T-helper 9 cell (primary cell): ENCODE results near the gene RBM12.

Source experiments
- DNase-seq: peaks from one replicate; pipeline ENCODE4 v3.0.0-alpha.2; 2020

Gene RBM12

DNA sequence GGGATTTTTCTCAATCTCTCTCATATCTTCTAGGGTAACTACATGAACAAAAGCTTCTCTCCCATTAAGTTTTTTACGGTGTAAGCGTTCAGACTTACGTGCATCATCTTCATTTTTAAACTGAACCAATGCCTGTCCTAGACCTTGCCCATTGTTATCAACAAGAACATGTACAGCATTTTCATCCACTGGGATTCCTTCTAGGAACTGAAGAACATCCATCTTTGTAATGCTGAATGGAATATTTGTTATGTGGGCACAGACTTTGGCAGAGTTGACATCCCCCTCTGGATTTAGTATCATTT, 11.3 kb downstream of the RBM12 start:
- DNase-seq: no peak

DNA sequence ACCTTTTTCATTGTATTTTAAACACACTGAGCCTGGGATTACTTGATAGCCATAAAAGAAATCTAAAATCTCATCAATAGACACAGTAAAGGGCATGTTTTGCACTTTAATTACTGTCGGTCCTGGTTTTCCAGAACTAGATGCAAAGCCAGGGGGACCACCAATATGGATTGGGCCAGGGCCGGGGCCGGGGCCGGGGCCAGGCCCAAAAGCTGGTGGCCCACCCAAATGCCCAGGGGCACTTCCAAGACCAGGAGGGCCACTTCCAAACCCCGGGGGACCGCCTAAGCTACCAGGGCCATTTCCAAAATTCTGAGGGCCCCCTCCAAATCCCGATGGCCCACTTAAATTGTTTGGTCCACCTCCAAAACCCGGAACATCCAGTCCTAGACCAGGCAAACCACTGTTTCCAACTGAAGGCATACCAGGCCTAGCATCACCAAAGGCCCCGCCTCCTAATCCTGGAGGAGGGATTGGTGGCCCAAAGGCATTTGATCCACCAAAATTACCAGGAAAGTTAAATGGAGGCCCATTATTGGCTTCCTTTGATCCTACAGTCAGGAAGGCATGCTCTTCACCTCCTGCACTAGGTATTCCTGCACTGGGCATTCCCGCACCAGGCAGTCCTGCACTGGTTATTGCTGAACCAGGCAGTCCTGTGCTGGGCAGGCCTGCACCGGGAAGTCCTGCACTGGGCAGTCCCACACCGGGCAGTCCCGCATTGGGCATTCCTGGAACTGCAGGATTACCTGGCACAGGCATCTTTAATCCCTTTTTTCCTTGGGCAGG, 11.9 kb downstream of the RBM12 start:
- DNase-seq: no peak

DNA sequence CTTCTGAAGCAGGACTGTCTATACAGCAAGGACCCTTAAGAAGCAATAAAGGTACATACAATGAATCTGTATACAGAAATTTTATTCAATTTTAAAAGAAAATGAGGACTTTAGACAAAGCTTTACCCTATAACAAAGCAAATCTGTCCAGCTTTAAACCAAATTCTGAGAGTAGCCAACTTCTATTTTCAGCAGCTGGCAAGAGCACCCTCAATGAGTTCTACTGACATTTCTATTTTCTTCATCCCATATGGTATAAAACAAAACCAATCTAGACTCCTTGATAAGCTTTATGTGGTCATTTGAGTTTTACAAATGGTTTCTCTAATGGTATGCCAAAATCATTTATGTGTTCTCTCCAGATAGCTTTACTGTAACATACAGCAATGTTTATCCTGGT, 12.7 kb downstream of the RBM12 start:
- DNase-seq: no peak

DNA sequence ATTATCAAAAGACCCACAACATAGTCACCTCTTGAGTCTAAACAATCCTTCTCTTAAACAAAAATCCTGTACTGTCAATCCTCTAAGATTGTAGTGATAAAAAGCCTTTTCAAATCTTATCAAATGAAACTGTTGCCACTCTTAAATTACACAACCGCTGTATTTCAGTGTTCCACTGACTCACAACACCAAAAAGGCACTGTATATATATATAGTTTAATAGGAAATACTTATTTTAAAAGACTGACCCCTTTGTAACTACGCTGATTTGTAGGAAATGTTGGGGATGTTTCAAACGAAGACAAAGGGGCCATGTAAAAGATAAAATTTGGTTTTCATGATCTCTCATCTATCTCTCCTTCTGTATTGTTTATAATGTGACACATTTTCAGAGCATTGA, 14.1 kb downstream of the RBM12 start:
- DNase-seq: no peak

DNA sequence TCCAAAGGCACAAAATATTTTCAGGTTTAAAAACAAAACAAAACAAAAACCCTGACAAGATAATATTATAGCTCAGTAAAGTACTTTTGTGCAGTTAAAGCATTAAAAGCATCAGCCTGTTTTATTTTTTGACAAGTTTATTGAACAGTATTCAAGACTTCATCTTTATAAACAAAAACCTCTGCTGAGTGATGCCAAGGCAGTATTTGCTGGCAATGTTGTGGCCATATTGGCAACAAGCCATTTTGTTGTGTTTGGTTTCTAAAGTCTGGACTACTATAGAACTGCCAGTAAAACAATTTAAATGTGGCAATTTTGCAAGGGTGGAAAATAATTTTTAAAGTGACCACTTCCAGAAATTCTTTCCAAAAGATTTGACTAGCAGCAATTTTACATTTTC, 15.9 kb downstream of the RBM12 start:
- DNase-seq: no peak

DNA sequence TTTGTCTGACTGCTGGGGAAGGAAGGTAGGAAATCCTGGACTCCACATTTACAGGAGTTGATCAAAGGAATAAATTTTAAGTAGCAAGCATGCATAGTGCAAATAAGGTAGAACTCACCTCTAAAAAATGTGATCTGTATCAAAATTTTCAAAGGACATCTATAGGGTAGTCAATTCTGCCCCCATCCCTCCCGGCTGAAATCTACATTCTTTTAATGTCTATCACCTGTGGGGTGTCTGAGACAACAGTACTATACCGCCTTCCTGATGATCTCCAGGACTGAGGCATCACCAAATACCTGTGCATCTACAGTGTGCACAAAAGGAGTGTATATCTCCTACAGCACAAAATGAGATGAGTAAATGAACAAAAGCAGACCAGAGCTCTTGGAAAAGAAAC, 19.9 kb downstream of the RBM12 start:
- no peak for DNase-seq

DNA sequence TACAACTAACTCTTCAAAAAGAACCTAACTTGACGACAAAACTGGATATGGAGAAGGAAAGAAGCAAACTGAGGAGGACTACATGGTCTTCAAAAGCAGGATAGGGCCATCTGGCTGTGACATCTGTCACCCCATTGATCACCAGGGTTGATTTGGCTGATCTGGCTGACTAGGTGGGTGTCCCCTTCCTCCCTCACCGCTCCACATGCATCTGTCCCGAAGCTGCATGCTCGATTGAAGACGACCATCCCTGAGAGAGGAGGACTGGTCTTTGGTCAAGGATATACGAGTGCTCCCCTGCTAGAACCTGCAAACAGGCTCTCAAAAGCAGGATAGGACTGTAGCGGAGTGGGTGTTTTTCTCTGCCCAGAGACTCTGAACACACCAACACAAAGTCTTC, 21.7 kb downstream of the RBM12 start:
- no peak for DNase-seq

DNA sequence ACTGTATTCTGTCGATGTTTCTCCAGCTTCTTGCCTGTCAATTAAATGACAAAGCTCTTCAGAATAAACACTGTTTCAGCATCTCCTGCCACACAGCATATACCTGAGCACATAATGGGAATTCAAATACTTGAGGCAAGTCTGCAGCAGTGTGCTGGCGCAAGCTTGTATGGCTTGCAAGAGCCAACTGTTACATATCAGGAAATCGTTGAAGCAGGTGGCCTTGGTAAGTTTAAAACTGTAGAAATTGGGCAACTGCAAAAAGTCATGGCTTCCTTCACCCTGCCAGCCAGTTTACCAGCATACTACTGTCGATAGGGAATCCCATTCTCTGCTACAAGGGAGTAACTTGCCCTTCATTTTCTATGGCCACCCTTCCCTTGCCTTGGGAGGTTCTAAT, 23.0 kb downstream of the RBM12 start:
- DNase-seq: no peak

DNA sequence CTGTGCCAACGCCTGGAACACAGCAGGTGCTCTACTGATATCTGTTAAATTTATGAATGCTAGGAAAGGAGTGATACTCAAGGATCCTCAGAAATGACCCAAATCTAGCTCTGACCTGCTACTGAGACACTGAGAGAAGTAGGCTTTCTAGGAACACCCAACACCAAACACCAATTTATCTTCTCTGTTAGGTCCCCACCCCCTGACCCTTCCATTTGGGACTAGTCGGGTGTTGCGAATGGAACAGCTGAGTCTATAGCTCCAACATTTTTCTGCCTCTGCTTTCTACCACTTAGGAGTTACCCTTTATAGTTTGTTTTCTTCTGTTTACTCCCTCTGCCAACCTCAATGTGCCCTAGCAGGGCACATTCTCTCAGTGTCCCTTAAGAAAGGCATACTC, 24.0 kb downstream of the RBM12 start:
- no peak for DNase-seq

DNA sequence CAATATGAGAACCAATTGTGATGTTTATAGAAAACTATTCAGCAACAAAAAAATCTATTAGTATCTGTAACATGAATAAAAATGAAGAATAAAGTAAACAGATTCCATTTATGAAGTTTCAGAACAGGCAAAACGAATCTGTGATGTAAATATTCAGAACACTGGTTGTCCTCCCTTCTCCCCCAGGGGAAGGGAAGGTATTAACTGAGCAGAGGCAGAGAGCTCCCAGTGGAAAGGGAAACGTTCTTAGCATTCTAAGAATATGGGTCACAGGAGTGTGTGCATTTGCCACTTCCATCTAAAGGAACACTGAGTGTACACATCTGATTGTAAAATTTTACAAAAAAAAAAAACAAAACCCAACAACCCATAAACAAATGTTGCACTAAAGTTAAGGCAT, 25.9 kb downstream of the RBM12 start:
- DNase-seq: no peak

DNA sequence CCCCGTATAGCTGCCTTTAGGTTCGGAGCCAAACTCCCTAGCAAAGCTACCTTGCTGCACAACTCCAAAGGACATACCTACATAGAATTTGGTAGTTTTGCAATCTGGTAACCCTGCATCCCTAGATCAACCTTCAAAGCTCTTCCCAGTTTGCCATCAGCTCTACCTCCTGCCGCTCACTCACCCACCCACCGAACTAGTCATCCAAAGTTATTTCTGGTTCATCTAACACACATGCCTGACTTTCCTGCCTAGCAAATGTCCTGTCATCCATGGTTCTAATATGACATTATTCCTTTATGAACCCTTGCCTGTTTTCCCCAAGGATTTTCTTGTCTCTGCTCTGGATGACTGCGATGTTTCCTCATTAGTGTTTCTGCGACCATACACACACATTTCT, 27.4 kb downstream of the RBM12 start:
- DNase-seq: no peak

DNA sequence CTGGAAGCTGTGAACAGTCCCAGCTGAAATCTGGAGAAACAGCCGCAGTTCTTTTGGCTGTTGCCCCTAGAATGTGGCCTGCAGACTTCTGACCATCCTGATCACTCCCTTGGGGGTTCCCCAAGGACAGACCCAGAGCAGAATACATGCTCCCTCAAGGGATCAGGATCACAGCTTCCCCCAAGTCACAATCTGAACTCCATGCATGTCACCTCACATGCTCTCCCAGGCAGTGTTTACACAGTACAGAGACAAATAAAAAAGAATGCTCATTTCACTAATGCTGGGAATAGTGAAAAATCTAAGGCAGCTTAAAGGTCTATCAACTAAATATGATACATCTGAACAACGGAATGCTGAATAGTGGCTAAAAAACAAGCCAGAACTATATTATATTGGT, 28.6 kb downstream of the RBM12 start:
- no peak for DNase-seq

DNA sequence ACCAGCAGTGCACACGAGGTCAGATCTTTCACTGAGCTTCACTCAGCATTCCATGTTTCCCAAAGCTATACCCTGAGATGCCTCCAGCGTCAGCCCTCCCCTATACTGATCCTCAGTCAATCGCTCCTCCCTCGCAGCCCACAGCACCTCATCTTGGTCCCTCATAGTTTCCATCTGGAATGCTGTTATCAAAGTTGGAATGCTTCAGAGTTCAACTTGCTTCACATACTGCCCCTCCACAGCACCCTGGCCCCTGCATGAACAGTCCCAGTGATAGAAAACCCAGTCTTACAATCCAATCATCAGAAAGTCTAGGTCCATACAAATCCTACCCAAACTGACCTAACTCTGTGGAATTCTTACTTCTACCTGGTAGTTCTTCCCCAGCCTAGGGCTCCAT, 29.0 kb downstream of the RBM12 start:
- DNase-seq: no peak

DNA sequence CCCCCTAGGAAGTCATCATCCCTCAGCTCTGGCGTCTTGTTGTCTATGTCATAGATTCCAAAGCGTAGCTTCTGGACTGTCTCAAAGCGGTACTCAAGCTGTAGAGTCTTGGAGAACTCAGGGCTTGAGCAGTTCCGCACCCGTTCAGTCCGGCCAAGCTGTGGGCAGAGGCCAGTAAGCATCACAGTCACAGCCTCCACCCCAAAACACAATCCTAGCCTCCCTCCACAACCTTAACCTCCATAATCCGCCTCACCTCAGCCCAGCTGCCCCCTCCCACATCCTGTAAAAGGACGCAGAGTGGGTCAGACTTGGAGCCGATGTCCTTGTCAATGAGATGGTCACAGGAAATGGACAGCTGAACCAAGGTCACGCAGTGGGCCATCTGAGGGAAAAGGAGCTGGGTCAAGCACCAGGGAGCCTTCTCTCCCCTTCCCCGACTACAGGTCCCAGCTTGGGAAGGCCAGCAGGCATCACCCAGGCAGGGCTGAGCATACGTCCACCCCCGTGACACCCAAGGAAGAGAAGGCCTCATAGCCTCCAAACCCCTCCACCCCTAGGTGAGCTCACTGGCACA, 32.1 kb downstream of the RBM12 start:
- no peak for DNase-seq

DNA sequence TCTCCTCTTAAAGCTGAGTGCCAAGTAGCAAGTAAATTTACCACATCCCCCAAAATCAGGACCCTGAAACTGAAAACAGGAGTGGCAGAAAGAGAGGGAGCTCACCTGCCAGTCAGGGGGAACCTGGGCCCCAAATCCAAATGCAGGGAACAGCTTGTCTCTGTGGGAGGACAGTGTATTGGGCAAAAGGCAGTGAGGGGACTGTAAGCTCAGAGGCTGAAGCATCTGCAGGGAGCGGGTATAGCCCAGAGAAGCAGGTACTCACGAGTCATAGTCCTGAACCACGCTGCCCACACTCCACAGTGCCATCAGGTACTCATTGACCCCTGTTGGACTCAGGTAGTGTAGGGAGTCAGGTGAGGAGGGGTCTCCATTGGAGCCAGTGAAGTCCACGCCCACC, 34.1 kb downstream of the RBM12 start:
- DNase-seq: no peak

DNA sequence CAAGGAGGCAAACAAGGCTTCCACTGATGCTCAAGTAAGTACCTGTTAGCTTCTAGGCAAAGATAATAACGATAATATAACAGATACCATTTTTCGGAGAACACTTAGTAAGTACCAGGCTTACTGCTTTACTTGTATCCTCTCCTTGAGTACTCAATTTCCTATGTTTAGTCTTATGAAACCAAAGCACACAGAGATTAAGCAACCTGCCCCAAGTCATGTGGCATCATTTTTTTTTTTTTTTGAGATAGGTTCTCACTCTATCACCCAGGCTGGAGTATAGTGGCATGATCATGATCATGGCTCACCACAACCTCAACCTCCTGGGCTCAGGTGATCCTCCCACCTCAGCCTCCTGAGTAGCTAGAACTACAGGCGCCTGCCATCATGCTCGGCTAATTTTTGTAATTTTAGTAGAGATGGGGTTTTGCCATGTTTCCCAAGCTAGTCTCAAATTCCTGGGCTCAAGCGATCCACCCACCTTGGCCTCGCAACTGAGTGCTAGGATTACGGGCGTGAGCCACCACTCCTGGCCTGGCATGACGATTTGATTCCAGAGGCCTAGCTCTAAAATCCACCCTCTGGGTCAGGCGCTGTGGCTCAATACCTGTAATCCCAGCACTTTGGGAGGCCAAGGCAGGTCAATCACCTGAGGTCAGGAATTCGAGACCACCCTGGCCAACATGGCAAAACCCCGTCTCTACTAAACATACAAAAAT, 35.1 kb downstream of the RBM12 start:
- DNase-seq: no peak

DNA sequence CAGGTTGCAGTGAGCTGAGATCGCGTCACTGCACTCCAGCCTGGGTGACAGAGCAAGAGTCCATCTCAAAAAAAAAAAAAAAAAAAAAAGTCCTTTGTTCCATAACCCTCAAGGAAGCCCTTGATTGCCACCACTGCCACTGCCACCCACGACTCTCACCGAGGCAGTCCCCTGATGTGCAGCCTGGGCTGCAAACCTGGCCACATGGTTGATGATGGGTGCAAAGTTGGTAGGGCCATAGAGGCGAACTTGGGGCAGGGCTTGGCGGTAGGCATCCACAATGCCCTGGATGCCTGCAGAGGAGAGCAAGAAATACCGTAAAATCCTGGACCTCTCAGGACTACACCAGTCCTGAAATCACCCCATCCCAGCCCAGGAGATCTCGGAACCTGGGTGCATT, 37.6 kb downstream of the RBM12 start:
- no peak for DNase-seq

DNA sequence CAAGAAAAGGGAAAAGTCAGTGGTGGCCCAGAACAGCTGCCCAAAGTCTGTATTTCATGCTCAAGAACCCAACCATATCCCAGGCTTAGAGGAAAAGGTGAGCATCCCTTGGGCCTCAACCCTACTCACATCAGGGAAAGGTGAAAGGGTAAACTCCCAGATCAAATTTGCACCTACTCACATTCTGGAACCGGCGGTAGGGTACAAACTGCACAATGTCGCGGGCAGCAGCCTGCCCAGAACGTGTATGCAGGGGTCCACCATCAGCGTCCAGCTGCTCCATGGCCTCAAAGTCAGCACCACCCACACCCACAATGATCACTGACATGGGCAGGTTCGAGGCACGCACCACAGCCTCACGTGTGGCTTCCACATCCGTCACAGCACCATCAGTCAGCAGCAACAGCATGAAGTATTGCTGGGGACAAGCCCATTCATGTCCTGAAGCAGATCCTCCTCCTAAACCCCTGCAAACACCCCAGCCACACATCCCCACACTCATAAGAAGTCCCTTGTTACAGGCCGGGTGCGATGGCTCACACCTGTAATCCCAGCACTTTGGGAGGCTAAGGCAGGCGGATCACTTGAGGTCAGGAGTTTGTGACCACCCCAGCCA, 38.2 kb downstream of the RBM12 start:
- no peak for DNase-seq

DNA sequence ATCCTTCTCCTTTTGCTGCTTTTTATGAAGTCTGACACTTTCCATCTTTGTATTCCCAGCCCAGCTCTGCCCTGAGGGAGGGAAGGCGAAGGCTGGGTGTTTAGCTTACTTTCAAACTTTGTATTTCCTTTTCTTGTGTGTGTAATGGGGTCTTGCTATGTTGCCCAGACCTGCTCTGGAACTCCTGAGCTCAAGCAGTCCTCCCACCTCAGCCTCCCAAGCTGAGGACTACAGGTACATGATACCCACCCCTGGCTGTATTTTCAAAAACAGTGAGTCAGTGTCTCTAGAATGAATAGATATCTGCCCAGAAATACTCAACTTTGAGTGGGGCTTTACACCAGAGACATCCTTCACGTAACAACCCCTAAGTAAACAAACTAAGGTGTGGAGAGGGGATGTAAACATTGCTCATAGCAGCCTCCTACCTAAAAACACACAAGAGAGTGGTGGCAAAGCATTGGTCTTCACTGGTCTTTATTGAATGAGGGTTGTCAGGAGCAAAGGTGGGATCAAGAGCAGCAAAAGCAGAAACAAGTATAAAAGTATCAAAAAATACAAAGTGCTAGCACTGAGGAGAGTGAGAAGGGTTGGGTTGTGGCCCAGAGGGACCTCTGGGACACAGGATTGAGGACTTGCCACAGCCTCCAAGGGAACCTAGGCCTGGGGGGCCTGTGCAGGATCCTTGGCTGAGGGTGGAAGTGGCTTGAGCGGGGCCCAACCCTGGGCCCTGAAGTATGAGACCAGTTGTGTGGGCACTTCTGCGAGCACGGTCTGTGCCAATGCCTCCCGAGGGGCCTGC, 38.9 kb downstream of the RBM12 start:
- DNase-seq: no peak

DNA sequence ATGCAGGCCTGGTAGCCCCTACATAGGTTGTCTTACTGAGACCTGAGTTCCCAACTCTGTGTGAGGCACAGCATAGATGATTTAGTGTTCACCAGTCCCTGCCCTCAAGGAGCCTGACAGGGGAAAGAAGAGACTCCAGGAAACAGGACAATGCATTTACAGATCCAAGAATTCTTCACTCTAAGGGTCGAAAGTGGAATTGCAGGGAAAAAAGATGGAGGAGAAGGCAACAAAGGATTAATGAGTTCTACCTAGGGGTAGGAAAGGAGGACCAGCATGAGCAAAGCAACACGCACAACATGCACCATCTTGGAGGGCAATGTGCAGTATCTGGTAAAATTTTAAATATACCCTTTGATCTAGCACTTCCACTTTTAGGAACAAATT, 43.1 kb downstream of the RBM12 start:
- no peak for DNase-seq

DNA sequence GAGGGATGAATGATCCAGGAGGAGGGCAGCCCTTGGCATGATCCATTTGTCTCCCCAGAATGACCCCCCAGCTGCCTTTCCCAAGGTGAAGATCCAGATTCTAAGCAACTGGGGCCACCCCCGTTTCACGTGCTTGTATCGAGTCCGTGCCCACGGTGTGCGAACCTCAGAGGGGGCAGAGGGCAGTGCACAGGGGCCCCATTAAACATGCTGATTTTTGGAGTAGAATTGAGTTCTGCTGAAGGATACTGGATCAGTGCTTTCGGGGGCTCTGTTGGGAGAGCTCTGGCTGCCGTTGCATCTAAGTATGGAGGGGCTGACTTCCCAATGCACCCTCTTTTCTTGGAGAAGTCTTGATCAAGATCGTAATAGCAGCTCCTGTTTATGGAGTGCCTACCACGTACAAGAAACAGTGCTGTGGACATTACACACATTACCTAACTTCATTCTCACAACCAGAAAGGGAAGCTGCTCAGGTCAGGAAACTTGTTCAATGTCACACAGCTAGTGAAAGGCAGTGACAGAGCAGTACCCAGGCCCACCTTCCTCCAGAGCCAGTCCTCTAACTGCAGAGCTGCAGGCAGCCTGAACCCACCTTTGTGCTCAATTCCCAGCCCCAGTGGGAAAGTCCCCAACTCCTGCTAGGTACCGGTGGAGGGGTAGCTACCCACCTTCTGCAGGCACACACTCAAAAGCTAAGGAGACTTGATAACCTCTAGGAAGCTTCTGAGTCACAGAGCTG, 43.7 kb downstream of the RBM12 start:
- DNase-seq: no peak
